Activated T-helper 2 cell treated with anti-CD3 and anti-CD28 coated beads, Interferon-gamma antibody, Interleukin-2, Interleukin-4, amounts not matched to agents 10 μg/mL and 5 μg/mL and 100 μg/mL, durations not matched to agents 14 hours and 24 hours and 36 hours (primary cell): Measurements from ENCODE around the gene IL10. TPM values are rescaled to one million over a fixed set of nuclear protein-coding genes. Genes with fewer than 3 reads are reported as not detected.
A peak's percentile ranks its signal among the peaks of the same experiment; 100 is the strongest.

Experiments
- DNase-seq: peaks from one replicate; pipeline ENCODE4 v3.0.0; 2021; ENCODE audit warnings: low spot score
- H3K27ac Mint-ChIP-seq: one replicate; pipeline ENCODE4 v1.8.0; 2021; ENCODE audit warnings: mixed read lengths
- H3K27me3 Mint-ChIP-seq: one replicate; pipeline ENCODE4 v1.8.0; 2021; ENCODE audit warnings: low read depth, mixed read lengths
- H3K36me3 Mint-ChIP-seq: one replicate; pipeline ENCODE4 v1.8.0; 2021; ENCODE audit warnings: low read depth, mixed read lengths
- H3K4me1 Mint-ChIP-seq: one replicate; pipeline ENCODE4 v1.8.0; 2021; ENCODE audit warnings: low read depth, mixed read lengths
- H3K4me3 Mint-ChIP-seq: one replicate; pipeline ENCODE4 v1.8.0; 2021; ENCODE audit warnings: low read depth, mild to moderate bottlenecking, moderate library complexity, mixed read lengths
- H3K9me3 Mint-ChIP-seq: one replicate; pipeline ENCODE4 v1.8.0; 2021; ENCODE audit warnings: mixed read lengths
- intact Hi-C: fragments of 100-400 bp; cut with micrococcal nuclease; formaldehyde crosslinking; loops from one replicate; pipeline ENCODE4 v1.15.1; 2023
- total RNA-seq: library from RNA; stranded (reverse); gene quantifications from 2 replicates; pipeline ENCODE4 v1.2.3, GENCODE V29; 2022

Gene IL10
- total RNA-seq, 1 donor from 2014 or later, result 5.8 TPM

DNA sequence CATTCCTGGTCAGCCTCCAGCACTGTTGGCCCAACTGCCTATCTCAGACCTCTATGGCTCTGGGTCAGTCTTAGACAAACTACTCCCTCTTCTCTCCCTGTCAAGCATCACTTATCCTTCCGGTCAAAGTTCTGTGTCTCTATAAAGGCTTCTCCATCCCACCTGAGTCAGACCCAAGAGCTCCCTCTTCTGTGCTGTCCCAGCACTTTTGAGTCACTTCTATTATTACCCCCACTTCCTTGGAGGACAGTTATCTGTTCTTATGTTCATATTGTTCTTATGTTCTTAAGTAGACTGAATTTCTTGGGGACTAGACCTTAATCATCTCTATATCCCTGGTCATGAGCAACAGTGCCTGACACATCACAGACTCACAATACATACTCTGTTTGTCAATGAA is 29.2 kb upstream of the IL10 start:
- H3K27ac Mint-ChIP-seq, result peak overlapping the region; percentile 4
- intact Hi-C loops, result loop anchor here (10.0 kb wide), 1 partner anchor 327 kb away; the partner anchor contains the start of gene IKBKE
- H3K36me3 Mint-ChIP-seq, result no peaks in the 10 kb centered on the region
- peaks cover 11% of the 10 kb centered on the region for H3K27me3 Mint-ChIP-seq
- H3K4me1 Mint-ChIP-seq, result peaks cover 73% of the 10 kb centered on the region
- H3K9me3 Mint-ChIP-seq, result no peaks in the 10 kb centered on the region
- no peak for DNase-seq
- no peak overlapping the region for H3K4me3 Mint-ChIP-seq

- no peak overlapping the region for H3K27ac Mint-ChIP-seq
- no peak for DNase-seq
- peaks cover 11% of the 10 kb centered on the region for H3K27me3 Mint-ChIP-seq
- H3K9me3 Mint-ChIP-seq, result no peaks in the 10 kb centered on the region
- H3K4me3 Mint-ChIP-seq, result no peak overlapping the region
- intact Hi-C loops, result loop anchor here (10.0 kb wide), 1 partner anchor 326 kb away; the partner anchor contains the start of gene IKBKE
- H3K36me3 Mint-ChIP-seq, result no peaks in the 10 kb centered on the region
- H3K4me1 Mint-ChIP-seq, result peaks cover 69% of the 10 kb centered on the region
Measured at GRCh38 chr1:206800891-206801290, 28.6 kb upstream of the IL10 start.

DNA sequence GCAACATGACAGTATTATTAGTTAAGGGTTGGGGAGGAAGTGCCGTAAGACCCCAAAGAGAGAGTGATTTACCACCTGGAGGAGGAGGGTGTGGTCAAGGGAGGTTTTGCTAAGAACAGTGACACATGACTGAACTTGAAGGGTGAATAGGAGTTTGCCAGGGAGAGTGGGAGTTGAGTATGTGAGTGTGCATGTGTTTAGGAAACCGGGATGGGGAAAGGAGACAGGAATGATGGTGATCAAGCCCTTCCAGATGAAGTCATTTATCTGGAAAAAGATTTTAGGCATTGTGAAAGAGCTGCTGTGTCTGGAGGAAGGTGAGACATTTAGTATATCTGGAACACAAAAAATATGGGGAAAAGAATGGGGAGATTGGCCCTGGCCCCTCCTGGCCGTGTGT is 28.1 kb upstream of the IL10 start:
- DNase-seq, result no peak
- H3K27ac Mint-ChIP-seq, result no peak overlapping the region
- H3K27me3 Mint-ChIP-seq, result peaks cover 11% of the 10 kb centered on the region
- H3K4me1 Mint-ChIP-seq, result peaks cover 68% of the 10 kb centered on the region
- no peak overlapping the region for H3K4me3 Mint-ChIP-seq
- intact Hi-C loops, result loop anchor here (10.0 kb wide), 1 partner anchor 326 kb away; the partner anchor contains the start of gene IKBKE
- no peaks in the 10 kb centered on the region for H3K36me3 Mint-ChIP-seq
- no peaks in the 10 kb centered on the region for H3K9me3 Mint-ChIP-seq

DNA sequence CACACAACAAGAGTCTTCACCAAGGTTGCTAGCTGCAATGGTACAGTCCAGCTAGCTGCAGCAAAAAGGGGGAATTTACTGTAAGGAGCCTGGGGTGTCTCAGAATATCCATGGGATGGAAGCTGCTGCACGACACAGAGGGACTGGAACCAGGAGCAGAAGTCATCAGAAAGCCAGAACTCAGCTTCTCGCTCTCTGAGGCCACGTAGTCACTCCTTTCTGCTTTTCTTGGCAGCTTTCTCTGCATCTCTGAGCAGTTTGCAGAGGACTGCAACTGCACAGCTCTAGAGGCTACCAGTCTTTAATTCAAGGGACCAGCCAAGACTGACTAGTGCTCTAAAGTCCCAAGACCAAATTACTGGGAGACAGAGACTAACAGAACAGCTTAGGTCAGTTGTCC is 27.0 kb upstream of the IL10 start:
- DNase-seq, result no peak
- intact Hi-C loops, result no loop called here
- H3K27me3 Mint-ChIP-seq, result peaks cover 11% of the 10 kb centered on the region
- H3K4me3 Mint-ChIP-seq, result no peak overlapping the region
- H3K27ac Mint-ChIP-seq, result no peak overlapping the region
- peaks cover 2% of the 10 kb centered on the region for H3K9me3 Mint-ChIP-seq
- peaks cover 69% of the 10 kb centered on the region for H3K4me1 Mint-ChIP-seq
- H3K36me3 Mint-ChIP-seq, result peaks cover 2% of the 10 kb centered on the region

DNA sequence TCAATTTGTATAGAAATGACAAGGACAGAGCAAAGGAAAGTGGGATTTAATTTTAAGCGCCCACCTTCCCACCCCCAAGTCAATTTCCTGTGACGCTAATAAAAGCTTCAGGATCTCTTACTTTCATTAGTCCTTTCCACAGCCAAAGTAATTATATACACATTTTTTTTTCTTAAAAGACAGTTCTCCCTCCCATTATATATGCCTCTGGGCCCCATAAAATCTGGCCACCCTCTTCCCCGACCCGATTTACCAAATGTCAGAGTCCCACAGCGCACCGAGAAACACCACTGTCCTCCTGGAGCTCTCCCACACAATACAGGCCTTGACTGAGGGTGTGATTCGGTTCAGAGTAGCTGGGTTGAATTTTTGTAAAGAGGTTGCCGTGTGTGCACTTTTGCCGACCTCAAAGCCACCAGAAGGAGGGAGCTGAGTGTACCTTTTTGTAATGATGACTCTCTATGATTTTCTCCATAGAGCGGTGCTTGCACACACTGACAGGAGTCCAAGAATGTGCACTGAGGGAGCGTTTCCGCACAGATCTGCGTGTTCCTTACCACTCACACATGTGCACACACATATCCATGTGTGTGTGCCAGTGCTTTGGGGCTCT is 26.2 kb upstream of the IL10 start:
- Mint-ChIP-seq H3K4me3 (no peak overlapping the region), H3K4me1 (peaks cover 66% of the 10 kb centered on the region), H3K27me3 (peaks cover 11% of the 10 kb centered on the region), H3K9me3 (peaks cover 3% of the 10 kb centered on the region), H3K36me3 (peaks cover 3% of the 10 kb centered on the region), H3K27ac (peak overlapping the region; percentile 57)
- intact Hi-C loops, result no loop called here
- no peak for DNase-seq

GRCh38 chr1:206797534-206798383 is 25.5 kb upstream of the IL10 start:
- Mint-ChIP-seq H3K4me3 (no peak overlapping the region), H3K36me3 (peaks cover 3% of the 10 kb centered on the region), H3K4me1 (peaks cover 65% of the 10 kb centered on the region), H3K27ac (no peak overlapping the region), H3K27me3 (peaks cover 11% of the 10 kb centered on the region), H3K9me3 (peaks cover 3% of the 10 kb centered on the region)
- DNase-seq, result no peak
- intact Hi-C loops, result no loop called here

DNA sequence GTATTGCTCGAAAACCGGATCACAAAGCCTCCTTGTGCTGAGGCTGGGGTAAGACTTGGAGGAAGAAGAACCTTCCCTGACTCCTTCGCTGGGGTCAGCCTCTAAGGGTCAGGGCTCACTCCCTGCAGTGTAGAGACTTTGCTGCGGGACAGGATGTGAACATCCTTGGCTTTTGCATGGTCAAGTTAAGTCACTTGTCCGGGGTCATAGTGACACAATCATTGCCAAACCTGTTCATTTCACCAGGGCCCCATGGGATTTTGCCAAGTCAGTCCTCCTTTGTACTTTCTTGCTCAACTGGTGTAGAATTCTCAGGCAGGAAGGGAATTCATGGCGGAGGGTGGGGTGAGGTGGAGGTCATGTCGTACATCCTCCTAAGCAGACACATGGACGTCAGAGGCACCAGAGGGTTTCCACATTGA is 24.7 kb upstream of the IL10 start:
- H3K36me3 Mint-ChIP-seq, result peaks cover 3% of the 10 kb centered on the region
- H3K27ac Mint-ChIP-seq, result no peak overlapping the region
- peaks cover 3% of the 10 kb centered on the region for H3K9me3 Mint-ChIP-seq
- H3K4me3 Mint-ChIP-seq, result no peak overlapping the region
- no peak for DNase-seq
- peaks cover 11% of the 10 kb centered on the region for H3K27me3 Mint-ChIP-seq
- H3K4me1 Mint-ChIP-seq, result peaks cover 65% of the 10 kb centered on the region
- intact Hi-C loops, result no loop called here

- Mint-ChIP-seq H3K4me1 (peaks cover 62% of the 10 kb centered on the region), H3K9me3 (peaks cover 3% of the 10 kb centered on the region), H3K27me3 (peaks cover 5% of the 10 kb centered on the region), H3K27ac (no peak overlapping the region), H3K36me3 (peaks cover 3% of the 10 kb centered on the region), H3K4me3 (no peak overlapping the region)
- intact Hi-C loops, result no loop called here
- DNase-seq, result no peak
Measured at GRCh38 chr1:206796116-206796515, 23.8 kb upstream of the IL10 start.

DNA sequence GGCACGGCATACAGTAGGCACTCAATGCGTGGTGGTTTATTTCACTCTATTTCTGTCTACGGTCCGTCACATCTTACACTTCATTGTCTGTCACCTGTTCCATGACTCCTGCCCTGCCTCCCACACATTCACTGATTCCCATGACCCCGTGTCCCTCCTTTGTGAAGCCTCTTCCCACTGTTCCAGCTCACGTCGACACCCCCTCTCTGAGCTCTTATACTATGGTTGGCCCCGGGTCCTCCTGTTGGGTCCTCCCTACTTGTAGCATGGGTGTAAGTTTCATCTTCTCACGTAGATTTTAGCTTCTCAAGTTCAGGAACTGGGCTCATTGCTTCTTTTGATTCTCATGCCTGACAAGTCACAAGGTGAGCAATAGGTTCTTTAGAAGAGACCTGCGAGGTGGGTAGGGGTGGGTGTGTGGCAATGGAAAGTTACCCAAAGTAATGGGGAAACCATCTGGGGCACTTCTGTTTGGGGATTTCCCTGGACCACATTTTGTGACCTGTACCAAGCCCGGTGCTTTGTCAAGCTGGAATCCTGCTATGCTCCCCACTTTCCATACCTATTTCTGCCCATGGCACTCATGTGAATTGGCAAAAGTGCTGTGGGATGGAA is 22.1 kb upstream of the IL10 start:
- Mint-ChIP-seq H3K36me3 (peaks cover 3% of the 10 kb centered on the region), H3K27me3 (peaks cover 1% of the 10 kb centered on the region), H3K27ac (peak overlapping the region; percentile 54), H3K4me3 (no peak overlapping the region), H3K9me3 (peaks cover 3% of the 10 kb centered on the region), H3K4me1 (peaks cover 73% of the 10 kb centered on the region)
- DNase-seq, result no peak
- intact Hi-C loops, result loop anchor here (1.0 kb wide), 1 partner anchor 9 kb away; no protein-coding TSS in a partner anchor

- H3K36me3 Mint-ChIP-seq, result peaks cover 3% of the 10 kb centered on the region
- intact Hi-C loops, result loop anchor here (1.0 kb wide), 1 partner anchor 10 kb away; no protein-coding TSS in a partner anchor
- H3K27ac Mint-ChIP-seq, result no peak overlapping the region
- H3K27me3 Mint-ChIP-seq, result peaks cover 5% of the 10 kb centered on the region
- H3K4me1 Mint-ChIP-seq, result peaks cover 73% of the 10 kb centered on the region
- no peak for DNase-seq
- H3K9me3 Mint-ChIP-seq, result peaks cover 3% of the 10 kb centered on the region
- no peak overlapping the region for H3K4me3 Mint-ChIP-seq
Measured at GRCh38 chr1:206793620-206794019, 21.3 kb upstream of the IL10 start.

DNA sequence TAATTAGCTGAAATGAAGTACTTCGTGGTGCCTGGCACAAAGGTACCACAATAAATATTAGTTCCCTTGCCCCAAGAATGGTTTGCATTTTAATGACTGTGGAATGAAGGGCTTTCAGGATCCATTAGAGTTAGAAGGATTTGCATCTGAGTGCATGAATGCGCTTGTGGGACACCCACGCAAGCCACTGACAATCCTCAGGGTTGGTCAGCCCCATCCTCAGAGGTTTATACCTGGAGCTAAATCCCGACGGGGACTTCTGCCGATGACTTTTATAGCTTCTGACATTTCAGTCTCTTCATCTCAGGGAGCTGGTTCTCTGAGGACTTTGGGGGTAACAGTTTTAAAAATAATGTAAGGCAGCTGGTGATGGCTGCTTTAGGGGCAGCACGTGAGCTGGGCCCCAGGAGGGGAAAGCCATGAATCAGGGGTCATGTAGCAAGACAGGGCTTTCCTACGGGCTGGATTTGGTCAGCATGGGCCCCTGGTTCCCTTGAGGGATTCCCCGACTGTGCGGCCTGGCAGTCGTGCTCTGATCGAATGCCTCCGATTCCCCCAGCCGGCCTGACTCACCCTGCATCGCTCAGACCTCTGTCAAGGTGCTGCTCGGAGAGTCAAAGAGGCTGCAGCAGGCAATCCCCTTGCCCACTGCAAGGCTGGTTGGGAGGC is 20.8 kb upstream of the IL10 start:
- Mint-ChIP-seq H3K4me3 (no peak overlapping the region), H3K4me1 (peaks cover 70% of the 10 kb centered on the region), H3K27ac (no peak overlapping the region), H3K36me3 (peaks cover 3% of the 10 kb centered on the region), H3K9me3 (peaks cover 3% of the 10 kb centered on the region), H3K27me3 (peaks cover 5% of the 10 kb centered on the region)
- intact Hi-C loops, result no loop called here
- no peak for DNase-seq

GRCh38 chr1:206790502-206791250 is 18.4 kb upstream of the IL10 start:
- H3K4me3 Mint-ChIP-seq, result no peak overlapping the region

More at GRCh38 chr1:206790502-206791250, 18.4 kb upstream of the IL10 start:
- peaks cover 3% of the 10 kb centered on the region for H3K36me3 Mint-ChIP-seq
- peaks cover 5% of the 10 kb centered on the region for H3K27me3 Mint-ChIP-seq
- H3K27ac Mint-ChIP-seq, result peak overlapping the region; percentile 42
- no peak for DNase-seq
- H3K4me1 Mint-ChIP-seq, result peaks cover 87% of the 10 kb centered on the region
- H3K9me3 Mint-ChIP-seq, result peaks cover 3% of the 10 kb centered on the region
- intact Hi-C loops, result no loop called here
